Measurements from ENCODE around the gene SPAG8. TPM values are rescaled to one million over a fixed set of nuclear protein-coding genes. Genes with fewer than 3 reads are reported as not detected.

SPAG8 gene
- total RNA-seq, 1 donor from 2014 or later: not detected

GRCh38 chr9:35829084-35829763, 17.2 kb upstream of the SPAG8 start, which contains the start of gene TMEM8B:
Gene TMEM8B (plus strand): TSS chr9:35829228. CDS start chr9:35829448, 220 bp downstream.
- Histone ChIP-seq H3K36me3 (ENCODE audit: control insufficient read depth, insufficient read depth, low read length) (no peaks in the 10 kb centered on the region), H3K27me3 (ENCODE audit: control insufficient read depth, insufficient read depth, low read length) (no peaks in the 10 kb centered on the region), H3K4me3 (ENCODE audit: low read depth, low read length) (peak within 1 kb of the TSS; percentile 54)
- DNase-seq (ENCODE audit: low read depth): peak; percentile 81
- TF ChIP-seq, protein P1, sequence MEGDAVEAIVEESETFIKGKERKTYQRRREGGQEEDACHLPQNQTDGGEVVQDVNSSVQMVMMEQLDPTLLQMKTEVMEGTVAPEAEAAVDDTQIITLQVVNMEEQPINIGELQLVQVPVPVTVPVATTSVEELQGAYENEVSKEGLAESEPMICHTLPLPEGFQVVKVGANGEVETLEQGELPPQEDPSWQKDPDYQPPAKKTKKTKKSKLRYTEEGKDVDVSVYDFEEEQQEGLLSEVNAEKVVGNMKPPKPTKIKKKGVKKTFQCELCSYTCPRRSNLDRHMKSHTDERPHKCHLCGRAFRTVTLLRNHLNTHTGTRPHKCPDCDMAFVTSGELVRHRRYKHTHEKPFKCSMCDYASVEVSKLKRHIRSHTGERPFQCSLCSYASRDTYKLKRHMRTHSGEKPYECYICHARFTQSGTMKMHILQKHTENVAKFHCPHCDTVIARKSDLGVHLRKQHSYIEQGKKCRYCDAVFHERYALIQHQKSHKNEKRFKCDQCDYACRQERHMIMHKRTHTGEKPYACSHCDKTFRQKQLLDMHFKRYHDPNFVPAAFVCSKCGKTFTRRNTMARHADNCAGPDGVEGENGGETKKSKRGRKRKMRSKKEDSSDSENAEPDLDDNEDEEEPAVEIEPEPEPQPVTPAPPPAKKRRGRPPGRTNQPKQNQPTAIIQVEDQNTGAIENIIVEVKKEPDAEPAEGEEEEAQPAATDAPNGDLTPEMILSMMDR (IDR thresholded peaks at IDR 0.05; ENCODE audit: insufficient read depth, low read length, poor library complexity, severe bottlenecking): no peak

DNA sequence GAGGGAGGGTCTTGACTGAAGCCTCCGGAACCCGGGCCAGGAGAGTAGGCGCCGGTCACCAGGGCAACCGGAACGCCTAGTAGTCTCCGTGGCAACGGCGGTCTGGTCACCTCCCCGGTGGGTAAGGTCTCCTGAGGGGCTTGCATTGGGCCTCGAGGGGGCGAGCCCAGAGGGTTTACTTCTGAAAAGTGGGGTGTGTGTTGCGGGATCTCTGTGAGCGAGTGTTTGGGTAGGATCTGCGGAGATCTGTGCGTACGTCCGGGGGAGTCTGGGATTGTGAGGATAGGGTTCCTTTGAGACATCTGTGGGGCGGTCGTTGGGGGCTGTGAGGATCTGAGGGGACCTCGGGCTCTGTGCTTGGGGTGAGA, 16.6 kb upstream of the SPAG8 start, which contains the start of gene FAM221B:
FAM221B (minus strand) TSS at position 17 of the 368 bp plus-strand sequence. CDS start 2,571 bp downstream, outside the sequence.
- H3K4me3 ChIP-seq (ENCODE audit: low read depth, low read length): peak within 1 kb of the TSS; percentile 54
- TF ChIP-seq, protein P1 (IDR thresholded peaks at IDR 0.05; ENCODE audit: insufficient read depth, low read length, poor library complexity, severe bottlenecking): no peak
- H3K27me3 ChIP-seq (ENCODE audit: control insufficient read depth, insufficient read depth, low read length): no peaks in the 10 kb centered on the region
- no peak for DNase-seq (ENCODE audit: low read depth)
- no peaks in the 10 kb centered on the region for H3K36me3 ChIP-seq (ENCODE audit: control insufficient read depth, insufficient read depth, low read length)

DNA sequence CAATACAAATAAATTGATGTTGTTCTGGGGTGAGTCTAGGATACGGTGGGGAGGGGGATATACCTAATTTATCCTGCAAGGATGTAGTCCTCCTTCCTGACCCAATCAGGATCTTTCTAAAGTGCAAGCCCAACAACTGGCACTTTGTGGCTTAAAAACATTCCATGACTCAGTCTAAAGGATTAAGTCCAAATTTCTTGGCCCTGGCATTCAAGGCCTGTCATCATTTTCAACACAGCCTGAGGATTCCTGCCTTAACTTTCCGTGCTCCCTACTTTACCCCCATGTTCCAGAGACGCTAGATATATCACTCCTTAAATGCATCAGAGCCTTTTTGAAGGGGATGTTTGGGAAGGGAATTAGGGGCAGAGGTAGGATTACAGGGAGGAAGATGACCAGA, 15.4 kb upstream of the SPAG8 start:
- H3K36me3 ChIP-seq (ENCODE audit: control insufficient read depth, insufficient read depth, low read length): no peaks in the 10 kb centered on the region
- TF ChIP-seq, protein P1 (IDR thresholded peaks at IDR 0.05; ENCODE audit: insufficient read depth, low read length, poor library complexity, severe bottlenecking): no peak
- no peak for DNase-seq (ENCODE audit: low read depth)
- H3K27me3 ChIP-seq (ENCODE audit: control insufficient read depth, insufficient read depth, low read length): no peaks in the 10 kb centered on the region
- H3K4me3 ChIP-seq (ENCODE audit: low read depth, low read length): no peak overlapping the region

DNA sequence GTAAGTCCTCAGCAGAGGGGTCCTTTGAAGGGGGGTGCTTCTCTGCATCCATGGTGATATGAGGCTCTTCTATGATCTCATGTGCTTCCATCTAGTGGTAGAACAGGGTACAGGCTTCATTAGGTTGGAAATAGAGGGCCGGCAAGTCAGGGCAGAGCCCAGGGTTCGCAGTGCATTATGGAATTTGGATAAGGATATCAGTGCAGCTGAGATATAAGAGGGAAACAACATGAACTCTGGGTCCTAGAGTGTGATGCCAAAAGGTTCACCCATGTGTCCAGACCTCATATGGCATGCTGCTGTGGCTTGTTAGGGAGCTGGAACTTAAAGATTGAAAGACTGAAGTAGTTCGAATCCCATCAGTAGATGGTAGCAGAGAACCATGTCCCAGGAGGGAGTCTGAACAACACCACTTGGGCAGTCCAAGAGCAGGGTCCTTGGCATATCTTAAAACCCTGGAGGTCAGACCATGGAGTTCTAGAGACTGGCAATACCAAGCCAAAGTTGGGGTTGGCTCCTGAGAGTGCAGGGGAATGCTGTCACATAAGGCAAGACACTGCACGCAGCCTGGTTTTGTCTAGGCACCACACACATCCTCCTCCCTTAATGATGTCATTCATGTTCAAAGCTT, 14.1 kb upstream of the SPAG8 start:
- DNase-seq (ENCODE audit: low read depth): no peak
- Histone ChIP-seq H3K36me3 (ENCODE audit: control insufficient read depth, insufficient read depth, low read length) (no peaks in the 10 kb centered on the region), H3K4me3 (ENCODE audit: low read depth, low read length) (no peak overlapping the region), H3K27me3 (ENCODE audit: control insufficient read depth, insufficient read depth, low read length) (no peaks in the 10 kb centered on the region)
- TF ChIP-seq, protein P1 (IDR thresholded peaks at IDR 0.05; ENCODE audit: insufficient read depth, low read length, poor library complexity, severe bottlenecking): peak; percentile 77

DNA sequence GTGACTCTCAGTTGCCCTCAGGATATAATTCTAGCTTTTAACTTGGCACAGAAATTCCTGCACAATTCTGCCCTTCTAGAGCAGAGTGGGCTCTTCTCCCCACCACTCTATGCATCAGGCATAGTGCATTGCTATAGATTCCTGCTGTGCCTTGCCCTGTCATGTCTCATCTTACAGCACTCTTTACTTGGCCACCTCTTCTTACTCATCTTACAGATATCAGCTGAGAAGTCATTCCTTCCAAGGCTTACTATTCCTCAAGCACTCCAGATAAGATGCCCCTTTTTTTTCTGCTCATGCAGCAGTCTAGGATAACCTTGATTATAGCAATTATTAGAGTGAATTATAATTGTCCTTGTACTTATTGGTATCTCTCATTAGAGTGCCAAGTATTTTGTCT, 10.9 kb upstream of the SPAG8 start:
- Histone ChIP-seq H3K4me3 (ENCODE audit: low read depth, low read length) (no peak overlapping the region), H3K27me3 (ENCODE audit: control insufficient read depth, insufficient read depth, low read length) (no peaks in the 10 kb centered on the region), H3K36me3 (ENCODE audit: control insufficient read depth, insufficient read depth, low read length) (no peaks in the 10 kb centered on the region)
- TF ChIP-seq, protein P1 (IDR thresholded peaks at IDR 0.05; ENCODE audit: insufficient read depth, low read length, poor library complexity, severe bottlenecking): no peak
- DNase-seq (ENCODE audit: low read depth): no peak
